ENCODE measurements around the gene QSOX2.

DNA sequence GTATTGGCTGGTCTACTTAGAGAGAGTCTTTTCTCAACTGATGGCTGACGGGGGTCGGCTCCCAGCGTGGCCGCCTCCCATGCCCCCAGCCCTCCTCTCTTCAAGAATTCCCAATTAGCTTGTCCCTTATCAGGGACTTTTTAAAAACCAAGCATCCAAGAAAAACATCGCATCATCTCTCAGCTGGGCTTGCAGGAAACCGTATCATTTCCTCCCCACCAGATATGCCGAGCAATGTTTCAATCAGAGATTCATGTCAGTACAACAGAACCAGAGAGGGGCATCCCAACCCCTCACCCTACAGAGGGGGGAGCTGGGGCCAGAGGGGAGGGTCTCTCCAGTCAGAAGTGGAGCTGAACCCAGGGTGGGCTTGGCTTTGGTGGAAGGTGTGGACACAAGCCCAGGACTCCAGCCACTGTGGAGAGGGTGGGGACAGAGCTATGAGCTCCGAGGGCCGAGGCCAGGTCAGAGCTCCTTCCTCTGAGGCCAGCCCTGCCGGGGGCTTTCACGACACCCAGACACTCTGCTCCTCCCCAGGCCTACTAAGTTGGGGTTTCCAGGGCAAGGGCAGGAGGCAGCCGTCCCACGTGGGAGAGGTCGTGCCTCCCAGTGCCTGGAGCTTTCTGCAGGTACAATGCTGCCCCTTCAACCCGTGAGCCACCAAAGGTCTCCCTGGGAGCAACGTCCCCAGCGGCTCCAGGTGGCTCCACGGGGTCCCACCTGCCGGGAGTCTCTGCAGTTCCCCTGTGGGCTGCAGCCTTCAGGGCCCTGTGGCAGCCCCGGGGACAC lies 87.9 kb downstream of the QSOX2 start:
- TF ChIP-seq POLR2A (IDR thresholded peaks at IDR 0.05; ENCODE audit: low read length): no peak
- TF ChIP-seq GATA1 (IDR thresholded peaks at IDR 0.05; ENCODE audit: low read depth, low read length): no peak
